Endothelial cell of umbilical vein (primary cell): ENCODE data around the gene DNAH10. TPM values are rescaled to one million over a fixed set of nuclear protein-coding genes. Genes with fewer than 3 reads are reported as not detected.
A peak's percentile ranks its signal among the peaks of the same experiment; 100 is the strongest.

Source experiments
- BruUV-seq: library from RNA; stranded (reverse); fragments of 400-500 nt; replicated peaks from 2 replicates; lab custom pipeline; 2021; lab: Mats Ljungman, UMichigan
- CTCF ChIA-PET: fragments of 300-600, 350-600 bp; sonication (Branson Sonifier 250); formaldehyde crosslinking; loops from one replicate; lab custom pipeline; 2021; ENCODE audit warnings: antibody characterized with exemption, inconsistent platforms; lab: Charles Lee
- POLR2A ChIA-PET: fragments of 300-600, 350-600 bp; sonication (Branson Sonifier 250); formaldehyde crosslinking; loops from one replicate; lab custom pipeline; 2021; ENCODE audit warnings: antibody characterized with exemption, inconsistent platforms; lab: Charles Lee
- DNase-seq: peaks from one replicate; pipeline ENCODE4 v3.0.0-alpha.2; 2011; ENCODE audit warnings: low read depth, low spot score
- FAIRE-seq: peaks from 2 replicates; lab custom pipeline; 2011; peaks lifted over from hg19 to GRCh38; lab: Jason Lieb, UNC
- H2AFZ ChIP-seq: 2 replicates; pipeline ENCODE4 v1.6.0; 2012; ENCODE audit warnings: low read depth, low read length, control low read depth, inconsistent platforms
- H3K27ac ChIP-seq: 2 replicates; pipeline ENCODE4 v1.5.1; 2011; ENCODE audit warnings: low read depth, mild to moderate bottlenecking, control low read depth, low read length, moderate library complexity; ENCODE audit not compliant: insufficient read depth
- H3K27me3 ChIP-seq, 2 experiments: 2 replicates each; pipeline versions ENCODE4 v1.6.0 to v1.6.1; 2011; ENCODE audit warnings: low read length in 2 of 2, mixed read lengths in 1 of 2; ENCODE audit not compliant: control insufficient read depth in 2 of 2, insufficient read depth in 2 of 2
- H3K36me3 ChIP-seq, 2 experiments: 2 replicates in 1 of 2; 3 replicates in 1 of 2; pipeline ENCODE4 v1.5.1; 2011; ENCODE audit warnings: low read length in 2 of 2, mild to moderate bottlenecking in 1 of 2, moderate library complexity in 1 of 2; ENCODE audit not compliant: control insufficient read depth in 2 of 2, insufficient read depth in 2 of 2; ENCODE audit errors: extremely low read depth in 1 of 2
- H3K4me1 ChIP-seq: 3 replicates; pipeline ENCODE4 v1.5.1; 2011; ENCODE audit warnings: mild to moderate bottlenecking, low read length; ENCODE audit not compliant: control insufficient read depth, insufficient read depth; ENCODE audit errors: extremely low read depth
- H3K4me2 ChIP-seq: 2 replicates; pipeline ENCODE4 v1.6.1; 2011; ENCODE audit warnings: low read length, control low read depth, mixed read lengths; ENCODE audit not compliant: insufficient read depth
- H3K4me3 ChIP-seq, 3 experiments: fragments of 200-600 bp in 1 of 3; sonication (generic), shearing (Covaris generic) in 1 of 3; replicated peaks in 1 of 3; 2 replicates each; pipeline ENCODE4 v1.5.1; 2011 to 2016; ENCODE audit warnings: control low read depth in 3 of 3, low read length in 3 of 3, mild to moderate bottlenecking in 2 of 3, inconsistent platforms in 1 of 3, low read depth in 1 of 3, moderate library complexity in 1 of 3; ENCODE audit not compliant: insufficient read depth in 1 of 3
- H3K79me2 ChIP-seq: 2 replicates; pipeline ENCODE4 v1.6.0; 2012; ENCODE audit warnings: low read length, inconsistent platforms; ENCODE audit not compliant: control insufficient read depth, insufficient read depth
- H3K9ac ChIP-seq: replicated peaks from 2 replicates; pipeline ENCODE3; 2011; ENCODE audit warnings: low read length, control low read depth; ENCODE audit not compliant: insufficient read depth; ENCODE audit errors: extremely low read depth
- H3K9me1 ChIP-seq: replicated peaks from 3 replicates; pipeline ENCODE4 v1.6.0; 2011; ENCODE audit warnings: mild to moderate bottlenecking, low read length; ENCODE audit not compliant: control insufficient read depth, insufficient read depth; ENCODE audit errors: extremely low read depth
- H3K9me3 ChIP-seq: replicated peaks from 2 replicates; pipeline ENCODE4 v1.5.1; 2012; ENCODE audit warnings: low read length, inconsistent platforms; ENCODE audit not compliant: control insufficient read depth, insufficient read depth
- H4K20me1 ChIP-seq: replicated peaks from 2 replicates; pipeline ENCODE3; 2011; ENCODE audit warnings: mild to moderate bottlenecking, low read length; ENCODE audit not compliant: control insufficient read depth, insufficient read depth; ENCODE audit errors: extremely low read depth
- EZH2 ChIP-seq: IDR thresholded peaks from 2 replicates; pipeline ENCODE4 v1.6.1; 2012; ENCODE audit warnings: borderline replicate concordance, low read depth, mild to moderate bottlenecking, moderate library complexity, low read length, inconsistent platforms; ENCODE audit not compliant: severe bottlenecking
- FOS ChIP-seq: IDR thresholded peaks from 2 replicates; pipeline ENCODE4 v1.6.1; 2011; ENCODE audit warnings: mild to moderate bottlenecking, low read length, moderate library complexity, borderline replicate concordance; ENCODE audit not compliant: insufficient read depth
- GATA2 ChIP-seq: IDR thresholded peaks from 2 replicates; pipeline ENCODE4 v1.7.0; 2011; ENCODE audit warnings: low read depth, mild to moderate bottlenecking, moderate library complexity, mixed read lengths, low read length; ENCODE audit not compliant: insufficient read length, insufficient read depth
- JUN ChIP-seq: IDR thresholded peaks from 2 replicates; pipeline ENCODE4 v1.6.1; 2011; ENCODE audit warnings: borderline replicate concordance, low read depth; ENCODE audit not compliant: insufficient read length, insufficient read depth
- MYC ChIP-seq: IDR thresholded peaks from one replicate; pipeline ENCODE4 v1.6.1; 2011; ENCODE audit warnings: mild to moderate bottlenecking, low read depth, low read length
- POLR2A ChIP-seq: IDR thresholded peaks from 2 replicates; pipeline ENCODE4 v1.6.1; 2012; ENCODE audit warnings: low read depth, mild to moderate bottlenecking, control low read depth, low read length
- POLR2AphosphoS5 ChIP-seq: IDR thresholded peaks from 2 replicates; pipeline ENCODE4 v1.6.1; 2012; ENCODE audit warnings: low read depth, mild to moderate bottlenecking, control low read depth, low read length, moderate library complexity; ENCODE audit not compliant: insufficient read depth
- dilution Hi-C: fragments of 300-500 bp; cut with MboI; formaldehyde crosslinking; loops from one replicate; pipeline ENCODE4 v1.15.0; 2019; ENCODE audit warnings: low sequenced_read_pairs; ENCODE audit not compliant: extremely low pct_ligation_motif_present
- intact Hi-C: fragments of 100-400 bp; cut with micrococcal nuclease; formaldehyde crosslinking; loops from one replicate; pipeline ENCODE4 v1.10.0; 2022
- polyA plus RNA-seq, 4 experiments: library from polyadenylated mRNA; depleted of rRNA in 3 of 4; stranded (reverse) in 3 of 4; unstranded in 1 of 4; fragments of >200 nt; gene quantifications; 2 replicates each; pipeline versions ENCODE4 v1.2.1 to v1.2.3, GENCODE V29; 2011 to 2012; ENCODE audit warnings: missing spikeins in 1 of 4
- total RNA-seq: library from RNA; stranded (reverse); gene quantifications from 2 replicates; pipeline ENCODE4 v1.2.3, GENCODE V29; 2021
- TF ChIP-seq, protein P1 (sequence below): IDR thresholded peaks from 2 replicates; pipeline ENCODE4 v1.6.1; 2011; ENCODE audit not compliant: insufficient read depth, insufficient read length
- TF ChIP-seq, protein P2 (sequence below), 2 donors: IDR thresholded peaks; 1 replicate in 1 of 2; 2 replicates in 1 of 2; pipeline ENCODE4 v1.5.1; 2011; ENCODE audit warnings: low read length in 2 of 2, mild to moderate bottlenecking in 2 of 2, moderate library complexity in 2 of 2, control low read depth in 1 of 2, inconsistent platforms in 1 of 2, low read depth in 1 of 2; ENCODE audit not compliant: insufficient read depth in 1 of 2; ENCODE audit errors: extremely low read depth in 1 of 2

The DNAH10 gene
- total and polyA plus RNA-seq, 2 donors (not counting 3 experiments of a cell fraction or from before 2014, with no cell fraction given) = 0.04 to 0.31 TPM

DNA sequence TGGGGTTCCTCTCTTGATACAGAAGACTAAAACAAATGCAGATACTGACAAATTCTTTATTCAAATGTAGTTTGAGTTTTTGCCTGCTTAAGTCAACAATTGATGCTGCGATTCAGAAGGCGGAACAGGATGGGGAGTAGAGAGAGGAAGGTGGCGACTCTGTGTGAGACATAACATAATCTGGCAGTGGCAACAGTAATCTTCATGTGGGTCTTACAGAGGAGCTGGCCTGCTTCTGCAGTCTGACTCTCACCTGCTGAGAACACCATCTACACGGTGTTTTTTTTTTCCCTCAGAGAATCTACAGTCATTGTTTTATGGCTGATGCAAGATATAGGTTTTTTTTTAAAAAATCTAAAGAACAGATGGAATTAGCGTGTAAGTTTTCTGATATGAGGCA is 200.4 kb downstream of the DNAH10 start:
- CTCF ChIA-PET = interaction anchor here (0.9 to 2.0 kb wide), 5 partner anchors 9 to 91 kb away, joined by 3 to 7 read pairs (median 3); no protein-coding TSS in a partner anchor
- Histone ChIP-seq H3K4me2 (no peak overlapping the region), H4K20me1 (no peaks in the 10 kb centered on the region), H3K79me2 (no peaks in the 10 kb centered on the region), H3K9me3 (no peaks in the 10 kb centered on the region), H3K27me3 (no peaks in the 10 kb centered on the region), H3K9me1 (no peaks in the 10 kb centered on the region), H3K36me3 (peaks cover 0 to 2% of the 10 kb centered on the region in 2 experiments), H3K4me1 (no peaks in the 10 kb centered on the region), H2AFZ (no peak overlapping the region), H3K4me3 (no peak overlapping the region), H3K27ac (no peak overlapping the region), H3K9ac (no peak overlapping the region)
- dilution Hi-C loops (no loop called here), intact Hi-C loops (no loop called here)
- DNase-seq = no peak
- no peak for TF ChIP-seq GATA2
- TF ChIP-seq POLR2A = no peak
- TF ChIP-seq, protein P1, sequence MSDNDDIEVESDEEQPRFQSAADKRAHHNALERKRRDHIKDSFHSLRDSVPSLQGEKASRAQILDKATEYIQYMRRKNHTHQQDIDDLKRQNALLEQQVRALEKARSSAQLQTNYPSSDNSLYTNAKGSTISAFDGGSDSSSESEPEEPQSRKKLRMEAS = no peak
- no peak for TF ChIP-seq EZH2
- TF ChIP-seq, protein P2, sequence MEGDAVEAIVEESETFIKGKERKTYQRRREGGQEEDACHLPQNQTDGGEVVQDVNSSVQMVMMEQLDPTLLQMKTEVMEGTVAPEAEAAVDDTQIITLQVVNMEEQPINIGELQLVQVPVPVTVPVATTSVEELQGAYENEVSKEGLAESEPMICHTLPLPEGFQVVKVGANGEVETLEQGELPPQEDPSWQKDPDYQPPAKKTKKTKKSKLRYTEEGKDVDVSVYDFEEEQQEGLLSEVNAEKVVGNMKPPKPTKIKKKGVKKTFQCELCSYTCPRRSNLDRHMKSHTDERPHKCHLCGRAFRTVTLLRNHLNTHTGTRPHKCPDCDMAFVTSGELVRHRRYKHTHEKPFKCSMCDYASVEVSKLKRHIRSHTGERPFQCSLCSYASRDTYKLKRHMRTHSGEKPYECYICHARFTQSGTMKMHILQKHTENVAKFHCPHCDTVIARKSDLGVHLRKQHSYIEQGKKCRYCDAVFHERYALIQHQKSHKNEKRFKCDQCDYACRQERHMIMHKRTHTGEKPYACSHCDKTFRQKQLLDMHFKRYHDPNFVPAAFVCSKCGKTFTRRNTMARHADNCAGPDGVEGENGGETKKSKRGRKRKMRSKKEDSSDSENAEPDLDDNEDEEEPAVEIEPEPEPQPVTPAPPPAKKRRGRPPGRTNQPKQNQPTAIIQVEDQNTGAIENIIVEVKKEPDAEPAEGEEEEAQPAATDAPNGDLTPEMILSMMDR (IDR thresholded peaks at IDR 0.05; ENCODE audit: extremely low read depth in 1 of 2, insufficient read depth in 1 of 2, low read depth in 1 of 2, low read length in 2 of 2) = no peak
- TF ChIP-seq JUN = no peak
- no peak for TF ChIP-seq MYC
- TF ChIP-seq POLR2AphosphoS5 = no peak
- TF ChIP-seq FOS = no peak
- POLR2A ChIA-PET = no interaction called here
- peak; percentile 59 for FAIRE-seq
- no TSS peak for BruUV-seq
